Activated CD8-positive, alpha-beta T cell treated with anti-CD3 and anti-CD28 coated beads for 36 hours (primary cell): ENCODE results near the gene RAPGEF1. TPM values are rescaled to one million over a fixed set of nuclear protein-coding genes. Genes with fewer than 3 reads are reported as not detected.

ENCODE experiments used
- ATAC-seq: fragments of 200-7000 bp; cut with Tn5 transposase; one replicate; pipeline ENCODE4 v1.10.0; 2021; ENCODE audit warnings: mild to moderate bottlenecking, moderate library complexity
- CTCF ChIA-PET: fragments of 350-600 bp; sonication (Branson Sonifier 250); formaldehyde crosslinking; loops from one replicate; lab custom pipeline; 2021; ENCODE audit warnings: antibody characterized with exemption; lab: Charles Lee
- POLR2A ChIA-PET: fragments of 350-600 bp; sonication (Branson Sonifier 250); formaldehyde crosslinking; loops from one replicate; lab custom pipeline; 2021; ENCODE audit warnings: antibody characterized with exemption; lab: Charles Lee
- DNase-seq: peaks from one replicate; pipeline ENCODE4 v3.0.0-alpha.2; 2020
- H3K27ac Mint-ChIP-seq: one replicate; pipeline ENCODE4 v1.8.0; 2021; ENCODE audit warnings: mild to moderate bottlenecking, mixed read lengths
- H3K27me3 Mint-ChIP-seq: one replicate; pipeline ENCODE4 v1.8.0; 2021; ENCODE audit warnings: mixed read lengths
- H3K36me3 Mint-ChIP-seq: one replicate; pipeline ENCODE4 v1.8.0; 2021; ENCODE audit warnings: low read depth, mixed read lengths
- H3K4me1 Mint-ChIP-seq: one replicate; pipeline ENCODE4 v1.8.0; 2021; ENCODE audit warnings: low read depth, mixed read lengths
- H3K4me3 Mint-ChIP-seq: one replicate; pipeline ENCODE4 v1.8.0; 2021; ENCODE audit warnings: mild to moderate bottlenecking, moderate library complexity, mixed read lengths
- H3K9me3 Mint-ChIP-seq: one replicate; pipeline ENCODE4 v1.8.0; 2021; ENCODE audit warnings: mixed read lengths
- intact Hi-C: fragments of 100-400 bp; cut with micrococcal nuclease; formaldehyde crosslinking; loops from one replicate; pipeline ENCODE4 v1.10.0; 2022
- total RNA-seq, 2 experiments: library from RNA; stranded (reverse); gene quantifications; one replicate each; pipeline ENCODE4 v1.2.3, GENCODE V29; 2021
- TF ChIP-seq, protein P1 (sequence below): fragments of 200-600 bp; IDR thresholded peaks from one replicate; pipeline ENCODE4 v1.8.0; 2022; ENCODE audit warnings: antibody characterized with exemption, mild to moderate bottlenecking

The RAPGEF1 gene
- total RNA-seq, 2 experiments from 2014 or later = 84.5 to 85.2 TPM

DNA sequence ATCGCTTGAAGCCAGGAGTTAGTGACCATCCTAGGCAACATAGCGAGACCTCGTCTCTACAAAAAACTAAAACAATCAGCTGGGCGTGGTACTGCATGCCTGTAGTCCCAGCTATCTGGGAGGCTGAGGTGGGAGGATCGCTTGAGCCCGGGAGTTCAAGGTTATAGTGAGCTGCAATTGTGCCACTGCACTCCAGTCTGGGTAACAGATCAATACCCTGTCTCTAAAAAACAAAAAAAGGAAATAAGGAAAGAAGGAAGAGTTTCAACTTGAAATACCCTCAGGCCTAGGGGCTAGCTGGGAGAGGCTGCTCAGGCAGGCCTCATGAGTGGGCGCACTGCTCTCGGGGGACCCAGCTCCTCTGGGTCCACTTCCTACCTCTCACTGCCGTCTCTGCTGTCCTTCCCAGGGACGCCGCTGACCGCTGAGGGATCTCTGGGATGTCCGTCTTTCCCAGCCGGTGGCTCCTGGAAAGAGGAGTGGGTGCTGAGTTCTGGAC, 138.1 kb downstream of the RAPGEF1 start:
- TF ChIP-seq, protein P1, sequence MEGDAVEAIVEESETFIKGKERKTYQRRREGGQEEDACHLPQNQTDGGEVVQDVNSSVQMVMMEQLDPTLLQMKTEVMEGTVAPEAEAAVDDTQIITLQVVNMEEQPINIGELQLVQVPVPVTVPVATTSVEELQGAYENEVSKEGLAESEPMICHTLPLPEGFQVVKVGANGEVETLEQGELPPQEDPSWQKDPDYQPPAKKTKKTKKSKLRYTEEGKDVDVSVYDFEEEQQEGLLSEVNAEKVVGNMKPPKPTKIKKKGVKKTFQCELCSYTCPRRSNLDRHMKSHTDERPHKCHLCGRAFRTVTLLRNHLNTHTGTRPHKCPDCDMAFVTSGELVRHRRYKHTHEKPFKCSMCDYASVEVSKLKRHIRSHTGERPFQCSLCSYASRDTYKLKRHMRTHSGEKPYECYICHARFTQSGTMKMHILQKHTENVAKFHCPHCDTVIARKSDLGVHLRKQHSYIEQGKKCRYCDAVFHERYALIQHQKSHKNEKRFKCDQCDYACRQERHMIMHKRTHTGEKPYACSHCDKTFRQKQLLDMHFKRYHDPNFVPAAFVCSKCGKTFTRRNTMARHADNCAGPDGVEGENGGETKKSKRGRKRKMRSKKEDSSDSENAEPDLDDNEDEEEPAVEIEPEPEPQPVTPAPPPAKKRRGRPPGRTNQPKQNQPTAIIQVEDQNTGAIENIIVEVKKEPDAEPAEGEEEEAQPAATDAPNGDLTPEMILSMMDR = no peak
- H3K36me3 Mint-ChIP-seq = peaks cover 24% of the 10 kb centered on the region

DNA sequence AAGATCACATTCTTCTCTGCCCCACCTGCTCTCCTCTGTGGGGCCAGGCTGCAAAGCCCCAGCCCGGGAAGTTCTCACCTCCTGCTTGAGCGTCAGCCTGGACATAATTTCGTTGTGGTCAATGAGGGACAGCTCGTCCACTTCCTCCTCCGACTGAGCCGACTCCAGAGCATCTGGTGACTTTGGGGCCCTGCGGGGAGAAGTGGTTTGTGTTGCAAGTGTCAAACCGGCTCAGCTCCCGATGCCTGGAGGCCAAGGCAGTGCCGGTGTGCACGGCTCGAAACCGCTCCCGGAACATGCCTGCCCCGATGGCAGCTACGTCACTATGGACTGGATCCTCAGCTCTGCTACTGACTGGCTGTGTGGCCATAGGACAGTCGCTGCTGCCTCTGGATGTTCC, 141.8 kb downstream of the RAPGEF1 start:
- no peaks in the 10 kb centered on the region for H3K4me1 Mint-ChIP-seq
- H3K4me3 Mint-ChIP-seq = no peak overlapping the region
- H3K9me3 Mint-ChIP-seq = no peaks in the 10 kb centered on the region
- intact Hi-C loops = no loop called here
- no peak overlapping the region for H3K27ac Mint-ChIP-seq
- H3K36me3 Mint-ChIP-seq = peaks cover 17% of the 10 kb centered on the region
- POLR2A ChIA-PET = no interaction called here
- DNase-seq (no peak), ATAC-seq (no peak)
- no peaks in the 10 kb centered on the region for H3K27me3 Mint-ChIP-seq
- TF ChIP-seq, protein P1 = no peak
- CTCF ChIA-PET = interaction anchor here (1.9 kb wide), 1 partner anchor 142 kb away, joined by 7 read pairs; no protein-coding TSS in a partner anchor

More for the DNA sequence above, 138.1 kb downstream of the RAPGEF1 start:
- CTCF ChIA-PET = interaction anchor here (1.2 to 2.3 kb wide), 4 partner anchors 10 to 667 kb away, joined by 3 to 6 read pairs (median 4); partner anchors contain the start of gene RAPGEF1
- ATAC-seq (no peak), DNase-seq (no peak)
- intact Hi-C loops = no loop called here
- Mint-ChIP-seq H3K27ac (no peak overlapping the region), H3K9me3 (no peaks in the 10 kb centered on the region), H3K27me3 (no peaks in the 10 kb centered on the region), H3K4me1 (no peaks in the 10 kb centered on the region), H3K4me3 (no peak overlapping the region)
- POLR2A ChIA-PET = interaction anchor here (0.6 to 1.0 kb wide), 4 partner anchors 10 to 142 kb away, joined by 3 read pairs; no protein-coding TSS in a partner anchor

DNA sequence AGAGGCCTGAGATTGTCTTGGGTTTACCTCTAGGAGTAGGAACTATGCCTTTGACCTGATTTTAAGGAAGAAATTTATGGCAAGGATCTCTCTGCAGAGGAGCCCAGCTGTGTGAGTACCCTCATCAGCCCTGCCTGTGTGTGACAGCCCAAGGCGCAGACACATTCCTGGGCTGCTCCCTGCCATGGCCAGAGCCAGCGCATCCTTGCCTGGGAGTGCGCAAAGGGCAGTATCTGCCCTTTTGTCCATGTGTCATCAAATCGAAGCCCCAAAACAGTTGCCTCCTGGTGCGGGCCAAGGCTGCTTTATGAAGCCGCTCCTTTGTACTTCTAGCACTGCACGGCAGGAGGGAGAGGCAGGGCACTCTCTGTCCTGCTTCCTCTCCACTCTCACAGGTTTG, 142.6 kb downstream of the RAPGEF1 start:
- Mint-ChIP-seq H3K27ac (no peak overlapping the region), H3K27me3 (no peaks in the 10 kb centered on the region), H3K36me3 (peaks cover 14% of the 10 kb centered on the region), H3K4me1 (no peaks in the 10 kb centered on the region), H3K9me3 (no peaks in the 10 kb centered on the region), H3K4me3 (no peak overlapping the region)
- ChIA-PET CTCF (interaction anchor here (1.9 kb wide), 1 partner anchor 143 kb away, joined by 7 read pairs; no protein-coding TSS in a partner anchor), POLR2A (no interaction called here)
- TF ChIP-seq, protein P1 = no peak
- DNase-seq = no peak
- intact Hi-C loops = no loop called here
- no peak for ATAC-seq

DNA sequence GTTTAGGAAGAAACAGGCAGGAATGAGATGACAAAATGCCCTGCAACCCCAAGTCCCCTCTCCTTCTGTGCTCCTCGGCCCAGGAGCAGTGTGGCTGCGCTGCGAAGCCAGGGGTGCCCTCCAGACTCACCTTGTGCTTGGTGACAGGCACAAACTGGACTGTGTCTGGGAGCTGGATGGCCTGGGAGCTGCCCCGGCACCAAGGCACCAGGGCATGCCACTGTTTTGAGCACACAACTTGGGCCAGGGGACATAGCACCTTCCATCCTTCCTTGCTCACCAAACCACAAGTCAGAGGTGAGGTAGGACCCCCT, 143.5 kb downstream of the RAPGEF1 start:
- Mint-ChIP-seq H3K4me1 (peaks cover 5% of the 10 kb centered on the region), H3K27me3 (no peaks in the 10 kb centered on the region), H3K27ac (no peak overlapping the region), H3K4me3 (no peak overlapping the region), H3K9me3 (no peaks in the 10 kb centered on the region), H3K36me3 (peaks cover 8% of the 10 kb centered on the region)
- ChIA-PET CTCF (no interaction called here), POLR2A (no interaction called here)
- no peak for DNase-seq
- no peak for ATAC-seq
- intact Hi-C loops = no loop called here
- TF ChIP-seq, protein P1 = no peak

DNA sequence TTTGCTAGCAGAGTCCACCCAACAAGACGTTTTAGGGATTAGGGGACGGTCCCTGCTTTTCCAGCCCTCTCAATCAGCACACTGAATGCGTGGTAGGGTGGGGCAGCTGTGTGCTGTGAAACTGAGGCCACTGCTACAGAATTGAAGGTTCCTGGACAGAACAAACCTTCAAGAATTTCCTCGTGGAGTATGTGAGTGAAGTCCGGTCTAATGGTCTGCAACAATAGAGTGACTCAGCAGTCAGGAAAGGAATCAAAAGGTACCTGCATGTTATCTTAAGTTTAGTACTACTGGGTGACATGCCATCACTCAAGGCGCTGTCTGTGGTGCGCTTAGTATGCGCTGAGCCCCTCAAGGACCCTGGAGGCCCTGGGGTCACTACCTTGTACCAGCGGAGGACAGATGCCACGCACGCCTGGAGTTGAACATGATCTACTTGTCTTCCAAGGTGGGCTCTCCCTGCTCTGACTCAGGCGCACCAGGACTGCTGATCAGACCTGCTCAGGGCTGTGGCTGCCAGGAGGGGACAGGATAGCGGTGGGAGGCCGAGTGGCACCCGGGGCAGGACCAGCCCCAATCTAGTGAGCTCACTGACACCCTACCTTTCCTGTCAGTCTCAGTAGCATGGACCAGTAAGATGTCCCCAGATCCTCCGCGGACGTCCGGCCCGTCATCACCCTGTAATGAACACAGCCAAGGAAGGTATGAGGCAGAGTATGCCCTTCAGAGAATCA, 144.0 kb downstream of the RAPGEF1 start:
- intact Hi-C loops = no loop called here
- Mint-ChIP-seq H3K9me3 (no peaks in the 10 kb centered on the region), H3K27ac (no peak overlapping the region), H3K27me3 (no peaks in the 10 kb centered on the region), H3K4me3 (no peak overlapping the region), H3K36me3 (peaks cover 6% of the 10 kb centered on the region), H3K4me1 (peaks cover 10% of the 10 kb centered on the region)
- no peak for DNase-seq
- POLR2A ChIA-PET = no interaction called here
- no peak for ATAC-seq
- TF ChIP-seq, protein P1 = no peak
- CTCF ChIA-PET = no interaction called here
